GM23338 (cell line): ENCODE results near the gene HOXD4. TPM values are rescaled to one million over a fixed set of nuclear protein-coding genes. Genes with fewer than 3 reads are reported as not detected.

Experiments
- ATAC-seq: fragments of 200-7000 bp; cut with Tn5 transposase; 3 replicates; pipeline ENCODE4 v1.9.1; 2020
- DNase-seq: peaks from one replicate; pipeline ENCODE4 v3.0.0-alpha.2; 2015; ENCODE audit warnings: low spot score
- H2AFZ ChIP-seq: fragments of 200-600 bp; sonication (generic); 2 replicates; pipeline ENCODE4 v1.8.0; 2016; ENCODE audit warnings: antibody characterized with exemption, mild to moderate bottlenecking, moderate library complexity
- H3F3A ChIP-seq: fragments of 200-600 bp; sonication (generic); replicated peaks from 2 replicates; pipeline ENCODE4 v1.8.0; 2017; ENCODE audit warnings: antibody characterized with exemption, mixed run types, low read depth
- H3K27ac ChIP-seq: fragments of 200-600 bp; sonication (generic); 2 replicates; pipeline ENCODE4 v1.6.1; 2016; ENCODE audit warnings: low read depth
- H3K27me3 ChIP-seq: fragments of 200-600 bp; sonication (generic); 2 replicates; pipeline ENCODE4 v1.8.0; 2016; ENCODE audit warnings: mild to moderate bottlenecking, mixed run types, moderate library complexity; ENCODE audit not compliant: insufficient read depth
- H3K36me3 ChIP-seq: fragments of 200-600 bp; sonication (generic); 2 replicates; pipeline ENCODE4 v1.8.0; 2016; ENCODE audit warnings: mild to moderate bottlenecking; ENCODE audit not compliant: insufficient read depth
- H3K4me1 ChIP-seq: fragments of 200-600 bp; sonication (generic); 2 replicates; pipeline ENCODE4 v1.8.0; 2016; ENCODE audit warnings: mild to moderate bottlenecking, moderate library complexity; ENCODE audit not compliant: insufficient read depth
- H3K4me2 ChIP-seq: fragments of 200-600 bp; sonication (generic); 2 replicates; pipeline ENCODE4 v1.7.1; 2017; ENCODE audit warnings: mixed run types
- H3K4me3 ChIP-seq: fragments of 200-600 bp; sonication (generic); 2 replicates; pipeline ENCODE4 v1.6.1; 2016; ENCODE audit warnings: mixed run types
- H3K79me2 ChIP-seq: fragments of 200-600 bp; sonication (generic); replicated peaks from 2 replicates; pipeline ENCODE4 v1.8.0; 2017; ENCODE audit warnings: mild to moderate bottlenecking; ENCODE audit not compliant: insufficient read depth
- H3K9me2 ChIP-seq: fragments of 200-600 bp; sonication (generic); 2 replicates; pipeline ENCODE4 v1.8.0; 2017; ENCODE audit not compliant: insufficient read depth
- H4K20me1 ChIP-seq: fragments of 200-600 bp; sonication (generic); replicated peaks from 2 replicates; pipeline ENCODE4 v1.8.0; 2017; ENCODE audit warnings: mild to moderate bottlenecking; ENCODE audit not compliant: insufficient read depth
- H3K27ac Mint-ChIP-seq: 2 replicates; pipeline ENCODE4 v1.8.0; 2020; ENCODE audit warnings: inconsistent platforms, mild to moderate bottlenecking, moderate library complexity, mixed read lengths
- H3K27me3 Mint-ChIP-seq: 3 replicates; pipeline ENCODE4 v1.8.0; 2022; ENCODE audit warnings: low read depth, mild to moderate bottlenecking, moderate library complexity, mixed read lengths, inconsistent platforms; ENCODE audit not compliant: insufficient read depth, poor library complexity
- H3K36me3 Mint-ChIP-seq: 3 replicates; pipeline ENCODE4 v1.8.0; 2021; ENCODE audit warnings: low read depth, mild to moderate bottlenecking, inconsistent platforms, moderate library complexity, mixed read lengths
- H3K4me1 Mint-ChIP-seq: 3 replicates; pipeline ENCODE4 v1.8.0; 2020; ENCODE audit warnings: mild to moderate bottlenecking, inconsistent platforms, mixed read lengths
- H3K4me3 Mint-ChIP-seq: 3 replicates; pipeline ENCODE4 v1.8.0; 2021; ENCODE audit warnings: moderate library complexity, mild to moderate bottlenecking, inconsistent platforms, mixed read lengths
- H3K9me3 Mint-ChIP-seq: 3 replicates; pipeline ENCODE4 v1.8.0; 2020; ENCODE audit warnings: moderate library complexity, mild to moderate bottlenecking, inconsistent platforms, mixed read lengths
- CREB1 ChIP-seq: fragments of 250-450 bp; sonication (Bioruptor Pico); IDR thresholded peaks from 2 replicates; pipeline ENCODE4 v1.5.0; 2020; ENCODE audit warnings: low read depth, mild to moderate bottlenecking, moderate library complexity
- CTCF ChIP-seq, 2 experiments: fragments of 200-600 bp in 1 of 2; sonication (generic) in 1 of 2; conservative IDR thresholded peaks; 2 replicates each; pipeline versions ENCODE4 v1.5.1 to v1.6.1; 2016 to 2017; ENCODE audit warnings: antibody characterized with exemption in 2 of 2, low read depth in 2 of 2, mild to moderate bottlenecking in 2 of 2, moderate library complexity in 1 of 2
- EZH2 ChIP-seq: fragments of 200-600 bp; sonication (generic); IDR thresholded peaks from one replicate; pipeline ENCODE4 v1.8.0; 2017; ENCODE audit warnings: antibody characterized with exemption, mild to moderate bottlenecking, low read depth; ENCODE audit not compliant: unreplicated experiment
- EZH2phosphoT487 ChIP-seq: fragments of 200-600 bp; sonication (generic); IDR thresholded peaks from one replicate; pipeline ENCODE4 v1.8.1; 2018; ENCODE audit warnings: antibody characterized with exemption; ENCODE audit not compliant: unreplicated experiment
- JUNB ChIP-seq: IDR thresholded peaks from one replicate; pipeline ENCODE4 v1.6.1; 2016; ENCODE audit warnings: antibody characterized with exemption; ENCODE audit not compliant: unreplicated experiment
- NANOG ChIP-seq: IDR thresholded peaks from 2 replicates; pipeline ENCODE4 v1.6.1; 2016; ENCODE audit warnings: antibody characterized with exemption, borderline replicate concordance
- POLR2AphosphoS5 ChIP-seq: IDR thresholded peaks from 2 replicates; pipeline ENCODE4 v1.6.1; 2016; ENCODE audit warnings: antibody characterized with exemption, low read depth
- STAT1 ChIP-seq: IDR thresholded peaks from one replicate; pipeline ENCODE4 v1.6.1; 2016; ENCODE audit warnings: antibody characterized with exemption; ENCODE audit not compliant: unreplicated experiment
- ZNF114 ChIP-seq: fragments of 250-450 bp; sonication (Bioruptor Pico); IDR thresholded peaks from 2 replicates; pipeline ENCODE4 v1.5.0; 2020; ENCODE audit warnings: mild to moderate bottlenecking, moderate library complexity
- ZNF331 ChIP-seq: fragments of 250-450 bp; sonication (Bioruptor Pico); IDR thresholded peaks from 2 replicates; pipeline ENCODE4 v1.5.0; 2020; ENCODE audit warnings: low read depth, mild to moderate bottlenecking, moderate library complexity
- ZNF462 ChIP-seq: fragments of 250-450 bp; sonication (Bioruptor Pico); IDR thresholded peaks from 2 replicates; pipeline ENCODE4 v1.5.0; 2020; ENCODE audit warnings: mild to moderate bottlenecking, moderate library complexity
- polyA plus RNA-seq: library from polyadenylated mRNA; unstranded; fragments of >200 nt; fragmentation: Nextera tagmentation; extraction: Ambion mirVana; gene quantifications from 2 replicates; pipeline ENCODE4 v1.2.1, GENCODE V29; 2016
- total RNA-seq: library from RNA; depleted of rRNA; stranded (reverse); fragments of >200 nt; shearing (Covaris generic); gene quantifications from 2 replicates; pipeline ENCODE4 v1.2.3, GENCODE V29; 2014
- TF ChIP-seq, protein P1 (sequence below): IDR thresholded peaks from one replicate; pipeline ENCODE4 v1.6.1; 2018; ENCODE audit warnings: antibody characterized with exemption; ENCODE audit not compliant: unreplicated experiment
- TF ChIP-seq, protein P2 (sequence below): IDR thresholded peaks from 2 replicates; pipeline ENCODE4 v1.6.1; 2016; ENCODE audit warnings: antibody characterized with exemption

The HOXD4 gene
- total and polyA plus RNA-seq, 2 experiments from 2014 or later: not detected

DNA sequence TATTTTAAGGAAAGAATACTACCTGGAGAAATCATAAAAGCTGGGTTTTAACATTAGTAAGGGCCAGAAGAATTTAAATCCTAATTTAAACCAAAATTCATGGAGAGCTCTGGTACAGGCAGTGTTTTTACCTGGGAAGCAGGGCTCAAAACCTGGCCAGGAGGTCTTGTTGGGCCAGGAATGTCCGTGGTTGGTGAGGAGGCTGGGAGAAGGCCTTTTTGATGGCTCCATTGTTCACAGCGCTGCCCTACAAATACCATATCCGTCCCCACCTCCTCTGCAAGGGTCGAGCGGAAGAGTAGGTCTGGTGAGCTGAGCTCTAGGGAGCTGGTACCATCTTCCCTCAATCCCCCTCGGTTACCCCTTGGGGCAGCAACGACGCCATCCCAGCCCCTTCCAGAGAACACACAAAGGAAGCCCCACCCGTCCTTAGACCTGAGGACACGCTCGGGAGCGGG is 26.3 kb downstream of the HOXD4 start:
- peaks cover 100% of the 10 kb centered on the region for H3K27me3 ChIP-seq
- peaks cover 47% of the 10 kb centered on the region for H4K20me1 ChIP-seq
- peaks cover 45% of the 10 kb centered on the region for H3F3A ChIP-seq
- H3K27ac ChIP-seq: no peak overlapping the region
- peak overlapping the region; percentile 95 for H2AFZ ChIP-seq
- no peaks in the 10 kb centered on the region for H3K9me2 ChIP-seq
- H3K4me1 ChIP-seq: peaks cover 43% of the 10 kb centered on the region
- peak overlapping the region; percentile 92 for H3K4me2 ChIP-seq
- DNase-seq: peak; percentile 71
- Mint-ChIP-seq H3K36me3 (no peaks in the 10 kb centered on the region), H3K4me3 (peak overlapping the region; percentile 71), H3K27me3 (peaks cover 99% of the 10 kb centered on the region), H3K27ac (no peak overlapping the region), H3K9me3 (peaks cover 3% of the 10 kb centered on the region; the same call in 1 of the 3 replicates), H3K4me1 (peaks cover 40% of the 10 kb centered on the region)
- TF ChIP-seq JUNB (no peak), CTCF (conservative IDR thresholded peaks at IDR 0.05; ENCODE audit: low read depth in 2 of 2) (no peak), EZH2 (no peak), ZNF331 (CRISPR knock-in tag) (no peak), ZNF114 (CRISPR knock-in tag) (no peak), CREB1 (no peak), NANOG (no peak), POLR2AphosphoS5 (no peak), ZNF462 (CRISPR knock-in tag) (no peak), STAT1 (no peak), EZH2phosphoT487 (no peak)
- TF ChIP-seq, protein P1, sequence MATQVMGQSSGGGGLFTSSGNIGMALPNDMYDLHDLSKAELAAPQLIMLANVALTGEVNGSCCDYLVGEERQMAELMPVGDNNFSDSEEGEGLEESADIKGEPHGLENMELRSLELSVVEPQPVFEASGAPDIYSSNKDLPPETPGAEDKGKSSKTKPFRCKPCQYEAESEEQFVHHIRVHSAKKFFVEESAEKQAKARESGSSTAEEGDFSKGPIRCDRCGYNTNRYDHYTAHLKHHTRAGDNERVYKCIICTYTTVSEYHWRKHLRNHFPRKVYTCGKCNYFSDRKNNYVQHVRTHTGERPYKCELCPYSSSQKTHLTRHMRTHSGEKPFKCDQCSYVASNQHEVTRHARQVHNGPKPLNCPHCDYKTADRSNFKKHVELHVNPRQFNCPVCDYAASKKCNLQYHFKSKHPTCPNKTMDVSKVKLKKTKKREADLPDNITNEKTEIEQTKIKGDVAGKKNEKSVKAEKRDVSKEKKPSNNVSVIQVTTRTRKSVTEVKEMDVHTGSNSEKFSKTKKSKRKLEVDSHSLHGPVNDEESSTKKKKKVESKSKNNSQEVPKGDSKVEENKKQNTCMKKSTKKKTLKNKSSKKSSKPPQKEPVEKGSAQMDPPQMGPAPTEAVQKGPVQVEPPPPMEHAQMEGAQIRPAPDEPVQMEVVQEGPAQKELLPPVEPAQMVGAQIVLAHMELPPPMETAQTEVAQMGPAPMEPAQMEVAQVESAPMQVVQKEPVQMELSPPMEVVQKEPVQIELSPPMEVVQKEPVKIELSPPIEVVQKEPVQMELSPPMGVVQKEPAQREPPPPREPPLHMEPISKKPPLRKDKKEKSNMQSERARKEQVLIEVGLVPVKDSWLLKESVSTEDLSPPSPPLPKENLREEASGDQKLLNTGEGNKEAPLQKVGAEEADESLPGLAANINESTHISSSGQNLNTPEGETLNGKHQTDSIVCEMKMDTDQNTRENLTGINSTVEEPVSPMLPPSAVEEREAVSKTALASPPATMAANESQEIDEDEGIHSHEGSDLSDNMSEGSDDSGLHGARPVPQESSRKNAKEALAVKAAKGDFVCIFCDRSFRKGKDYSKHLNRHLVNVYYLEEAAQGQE: no peak
- TF ChIP-seq, protein P2, sequence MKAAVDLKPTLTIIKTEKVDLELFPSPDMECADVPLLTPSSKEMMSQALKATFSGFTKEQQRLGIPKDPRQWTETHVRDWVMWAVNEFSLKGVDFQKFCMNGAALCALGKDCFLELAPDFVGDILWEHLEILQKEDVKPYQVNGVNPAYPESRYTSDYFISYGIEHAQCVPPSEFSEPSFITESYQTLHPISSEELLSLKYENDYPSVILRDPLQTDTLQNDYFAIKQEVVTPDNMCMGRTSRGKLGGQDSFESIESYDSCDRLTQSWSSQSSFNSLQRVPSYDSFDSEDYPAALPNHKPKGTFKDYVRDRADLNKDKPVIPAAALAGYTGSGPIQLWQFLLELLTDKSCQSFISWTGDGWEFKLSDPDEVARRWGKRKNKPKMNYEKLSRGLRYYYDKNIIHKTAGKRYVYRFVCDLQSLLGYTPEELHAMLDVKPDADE: no peak
- H3K36me3 ChIP-seq: no peaks in the 10 kb centered on the region
- ATAC-seq: peak; percentile 37
- H3K4me3 ChIP-seq: peak overlapping the region; percentile 70
- no peaks in the 10 kb centered on the region for H3K79me2 ChIP-seq
